Suppressor macrophage treated with lipopolysaccharide for 1 hour (primary cell): ENCODE data around the gene C1orf105.
"Not testable (repeated sequence)": the region's sequence is repeated elsewhere in the genome, so short reads cannot be mapped to it uniquely, and the experiment has no call there.

ENCODE experiments used
- DNase-seq, 3 donors: peaks; one replicate each; pipeline ENCODE4 v3.0.0-alpha.2; 2020 to 2022

The C1orf105 gene

DNA sequence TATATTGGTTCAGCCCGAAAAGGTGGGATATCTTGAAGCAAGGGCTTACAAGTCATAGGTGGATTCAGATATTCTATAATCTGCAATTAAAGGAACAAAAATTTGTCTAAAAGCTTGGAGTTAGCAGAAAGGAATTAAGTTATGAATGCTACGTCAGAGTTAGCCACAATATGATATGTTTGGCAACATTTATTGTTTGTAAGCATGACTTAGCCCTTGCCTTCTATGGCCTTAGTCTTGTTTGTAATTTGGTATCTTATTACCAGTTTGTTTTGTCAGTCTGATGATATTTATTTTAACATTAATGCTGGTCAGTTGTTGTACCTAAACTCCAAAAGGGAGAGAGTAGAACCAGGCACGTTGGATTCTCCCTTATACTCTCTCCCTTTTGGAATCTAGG, 69.4 kb downstream of the C1orf105 start:
- DNase-seq = no peak

- no peak for DNase-seq
Measured at GRCh38 chr1:172492421-172492820, 71.9 kb downstream of the C1orf105 start.

DNA sequence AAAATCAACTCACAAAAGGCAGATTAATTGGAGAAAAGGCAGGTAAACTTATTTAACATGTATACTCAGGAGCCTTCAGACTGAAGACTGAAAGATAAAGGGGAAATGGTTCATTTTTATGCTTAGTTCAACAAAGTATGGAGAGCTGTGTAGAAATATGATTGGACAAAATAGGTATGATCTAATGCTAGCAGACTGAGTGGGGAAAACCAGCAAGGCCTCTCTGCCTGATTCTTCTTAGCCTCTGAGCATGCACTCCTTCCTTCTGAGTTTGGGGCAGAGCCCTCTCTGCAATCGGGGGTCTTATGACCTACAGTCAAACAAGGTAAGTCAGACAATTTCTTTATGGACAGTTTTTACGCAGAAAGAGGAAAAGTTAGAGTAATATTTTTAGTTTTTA, 73.7 kb downstream of the C1orf105 start:
- peak; percentile 58 to 72 (median 65) for DNase-seq

DNA sequence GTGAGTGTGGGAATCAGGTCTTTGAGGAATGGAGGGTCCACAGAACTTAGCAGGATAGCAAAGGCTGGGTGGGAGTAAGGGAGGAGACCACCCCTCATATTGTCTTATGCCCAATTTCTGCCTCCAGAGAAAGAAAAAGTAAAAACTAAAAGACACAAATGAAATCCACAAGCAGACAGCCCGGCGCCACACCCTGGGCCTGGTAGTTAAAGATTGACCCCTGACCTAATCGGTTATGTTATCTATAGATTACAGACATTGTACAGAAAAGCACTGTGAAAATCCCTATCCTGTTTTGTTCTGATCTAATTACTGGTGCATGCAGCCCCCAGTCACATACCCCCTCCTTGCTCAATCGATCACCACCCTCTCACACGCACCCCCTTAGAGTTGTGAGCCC, 75.6 kb downstream of the C1orf105 start:
- DNase-seq = not testable (repeated sequence)

- no peak for DNase-seq
Measured at GRCh38 chr1:172496678-172497077, 76.2 kb downstream of the C1orf105 start.

DNA sequence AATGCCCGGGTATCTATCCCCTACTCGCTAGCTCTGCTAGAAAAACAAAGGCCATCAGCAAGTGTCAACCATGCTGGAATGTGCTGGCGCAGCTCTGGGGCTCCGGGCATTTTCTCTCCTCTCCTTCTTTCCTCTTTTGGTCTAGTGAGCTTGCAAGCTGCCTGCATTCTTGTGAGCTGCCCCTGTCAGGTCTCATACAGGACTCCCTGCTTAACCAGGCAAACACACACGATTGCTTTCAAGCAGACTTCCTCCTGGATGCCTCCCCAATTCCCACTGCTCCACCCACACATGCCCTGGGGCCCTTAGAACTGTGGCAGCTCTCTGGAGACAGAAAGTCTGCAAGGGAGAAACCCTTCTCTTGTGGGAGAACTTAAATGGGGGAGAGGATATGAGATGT, 76.7 kb downstream of the C1orf105 start:
- DNase-seq = peak in 1 of 3 donors; percentile 34

GRCh38 chr1:172498857-172499256, 78.4 kb downstream of the C1orf105 start:
- DNase-seq = peak; percentile 37 to 49 (median 49)

DNA sequence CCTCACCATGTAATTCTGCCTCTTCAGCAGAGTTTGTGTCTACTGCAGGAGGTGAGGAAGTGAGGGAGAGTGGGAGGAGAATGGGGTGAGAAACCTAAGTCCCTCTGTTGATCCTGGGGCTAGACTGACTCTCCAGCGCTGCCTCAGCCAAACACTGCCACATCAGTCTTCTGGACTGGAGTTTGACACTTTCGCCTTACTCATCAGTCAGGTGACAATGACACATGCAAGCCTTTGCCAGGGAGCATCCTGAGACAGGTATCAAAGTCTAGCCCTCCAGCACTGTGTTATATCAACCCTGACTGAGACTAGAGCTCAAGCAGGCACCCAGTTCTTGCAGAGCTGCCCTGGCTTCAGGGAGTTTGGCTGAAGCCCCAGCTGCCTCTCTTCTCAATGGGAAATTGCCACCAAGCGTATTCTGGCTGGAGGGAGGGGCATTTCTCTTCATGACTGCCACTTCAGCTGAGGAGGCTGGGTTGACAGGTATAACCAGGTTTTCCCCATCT, 79.2 kb downstream of the C1orf105 start:
- peak in 2 of 3 donors; percentile 17 to 27 for DNase-seq

DNA sequence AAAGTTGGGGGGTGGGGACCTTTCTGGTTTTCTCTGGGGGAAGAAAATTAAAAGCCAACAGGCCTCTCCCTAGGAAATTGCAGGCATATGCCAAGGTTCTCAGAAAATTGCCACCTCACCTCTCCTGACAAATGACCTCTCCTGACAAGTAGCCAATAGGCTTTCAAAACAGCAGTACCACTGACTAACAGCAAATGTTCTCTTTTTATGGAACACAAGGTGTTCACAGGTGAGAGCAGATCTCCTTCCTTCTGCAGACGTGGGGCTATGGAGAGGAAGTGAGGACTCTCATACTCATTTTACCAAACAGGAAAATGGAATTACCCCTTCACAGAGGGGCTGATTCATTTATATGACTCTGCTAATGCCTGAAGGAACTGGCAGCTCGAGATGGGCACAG, 79.7 kb downstream of the C1orf105 start:
- DNase-seq = peak in 1 of 3 donors; percentile 31

DNA sequence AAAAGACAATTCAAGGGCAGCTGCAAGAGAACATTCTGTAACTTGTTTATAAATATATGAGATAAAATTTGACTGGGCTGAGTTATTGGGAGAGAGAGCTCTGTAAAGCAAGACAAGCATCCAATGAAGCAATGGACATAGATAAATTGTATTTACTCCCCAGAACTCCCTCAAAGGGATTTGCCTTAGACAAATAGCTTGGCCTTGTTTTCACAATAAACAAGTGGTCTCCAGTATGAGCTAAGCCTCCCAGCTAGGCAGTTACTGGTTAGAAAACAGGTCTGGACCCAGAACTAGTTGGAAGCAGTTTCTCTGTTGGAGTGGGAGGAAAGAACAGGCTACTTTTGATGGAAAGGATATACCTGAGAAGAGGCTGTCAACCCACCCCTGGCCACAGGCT, 87.3 kb downstream of the C1orf105 start:
- no peak for DNase-seq

GRCh38 chr1:172510479-172510878, 90.0 kb downstream of the C1orf105 start:
- DNase-seq = no peak

DNA sequence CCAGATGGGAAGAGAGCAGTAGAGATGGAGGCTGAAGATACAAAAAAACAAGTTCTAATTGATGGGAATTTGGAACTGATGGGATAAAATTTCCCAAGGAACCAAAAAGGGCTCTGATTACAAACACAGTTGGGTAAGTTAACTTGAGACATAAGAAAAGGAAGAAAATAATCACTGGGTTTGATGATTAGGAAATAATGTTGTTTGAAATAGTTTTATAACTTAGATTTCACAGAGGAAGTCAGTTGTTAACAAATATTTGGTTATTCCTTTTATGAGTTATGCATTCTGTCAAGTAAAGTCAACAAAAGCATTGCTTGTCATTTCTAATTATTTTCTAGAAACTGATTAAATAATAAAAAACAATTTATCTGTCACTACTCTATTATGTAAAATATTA, 92.1 kb downstream of the C1orf105 start:
- DNase-seq = peak in 1 of 3 donors; percentile 17

DNA sequence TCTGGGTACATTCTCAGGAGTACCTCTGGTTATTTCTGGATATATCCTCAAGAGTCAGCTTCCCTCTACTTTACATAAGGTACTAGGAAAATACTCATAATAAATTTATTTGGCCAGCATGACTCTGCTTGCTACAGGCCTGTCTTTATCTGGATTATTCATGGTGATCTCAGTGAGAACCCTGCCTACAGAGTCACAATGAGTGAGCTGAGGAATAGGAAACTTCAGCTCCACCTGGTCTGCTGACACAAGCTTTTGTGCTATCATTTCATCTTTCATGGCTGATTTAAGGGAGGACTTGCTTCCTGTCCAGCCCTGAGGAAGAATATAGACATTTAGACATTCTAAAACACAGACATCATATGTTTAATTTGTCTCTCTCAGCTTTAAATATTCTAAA, 93.0 kb downstream of the C1orf105 start:
- DNase-seq = peak in 2 of 3 donors; percentile 22 to 39

DNA sequence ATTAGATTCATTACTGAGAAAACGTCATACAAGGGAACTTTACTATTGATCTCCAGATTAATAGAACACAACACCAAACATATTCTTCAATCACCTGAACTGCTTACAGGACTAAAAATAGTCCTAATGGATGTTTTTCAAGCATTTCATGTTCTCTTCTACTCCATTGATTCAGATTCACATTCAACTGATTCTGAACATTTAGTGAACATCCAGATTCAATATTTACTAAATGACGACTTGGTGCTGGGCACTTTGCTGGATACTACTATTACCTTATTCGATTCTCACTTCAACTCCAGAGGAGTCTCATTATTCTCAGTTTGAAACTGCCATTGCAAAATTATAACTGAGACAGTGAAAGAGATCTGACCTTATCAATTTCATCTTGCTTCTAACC, 93.6 kb downstream of the C1orf105 start:
- no peak for DNase-seq

DNA sequence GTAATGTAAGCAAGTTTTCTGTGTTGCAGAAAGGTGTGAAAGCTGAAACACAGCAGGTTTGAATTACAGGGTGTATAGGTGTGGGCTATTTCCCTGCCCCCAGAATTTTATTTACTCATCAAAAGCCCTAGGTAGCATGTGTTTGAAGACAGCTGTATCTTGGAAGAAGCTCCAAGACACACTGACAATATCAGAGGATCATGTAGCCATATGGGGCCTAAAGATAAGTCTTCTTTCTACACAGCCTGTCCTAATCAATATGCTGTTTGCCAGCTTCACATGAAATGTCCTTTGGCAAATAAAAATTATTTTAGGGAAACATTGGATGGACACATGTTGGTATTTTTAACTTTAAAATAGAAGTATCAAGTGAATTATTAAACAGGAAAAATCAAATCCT, 95.0 kb downstream of the C1orf105 start:
- DNase-seq = no peak

- DNase-seq = peak; percentile 60 to 70 (median 66)
Measured at GRCh38 chr1:172515927-172516326, 95.4 kb downstream of the C1orf105 start.

- DNase-seq = no peak
Measured at GRCh38 chr1:172517081-172517480, 96.6 kb downstream of the C1orf105 start.

GRCh38 chr1:172517545-172517944, 97.1 kb downstream of the C1orf105 start:
- DNase-seq = no peak
